ENCODE results near the gene TRMU. TPM values are rescaled to one million over a fixed set of nuclear protein-coding genes. Genes with fewer than 3 reads are reported as not detected.
"Not testable (repeated sequence)": the region's sequence is repeated elsewhere in the genome, so short reads cannot be mapped to it uniquely, and the experiment has no call there.

TRMU gene
- total RNA-seq, 1 donor from 2014 or later, result 61.4 TPM

DNA sequence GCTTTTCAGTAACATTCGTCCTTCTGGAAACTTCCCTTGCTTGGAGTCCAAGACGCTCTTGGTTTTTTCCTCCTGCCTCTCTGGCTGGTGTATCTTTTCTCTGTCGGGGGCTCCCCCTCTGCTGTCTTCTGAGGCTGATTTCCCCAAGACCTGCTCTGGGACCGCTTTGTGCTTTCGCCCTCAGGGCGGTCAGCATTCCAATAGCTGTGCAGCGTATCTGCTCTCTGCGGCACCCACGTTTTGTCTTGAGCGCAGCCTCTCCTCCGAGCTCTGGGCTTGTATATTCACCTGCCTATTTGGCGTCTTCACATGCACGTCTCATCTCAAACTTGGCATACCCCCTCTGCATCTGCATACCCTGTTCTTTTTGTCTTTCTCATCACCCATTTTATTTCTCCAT is 36.4 kb upstream of the TRMU start:
- no peak for DNase-seq (ENCODE audit: low spot score)

DNA sequence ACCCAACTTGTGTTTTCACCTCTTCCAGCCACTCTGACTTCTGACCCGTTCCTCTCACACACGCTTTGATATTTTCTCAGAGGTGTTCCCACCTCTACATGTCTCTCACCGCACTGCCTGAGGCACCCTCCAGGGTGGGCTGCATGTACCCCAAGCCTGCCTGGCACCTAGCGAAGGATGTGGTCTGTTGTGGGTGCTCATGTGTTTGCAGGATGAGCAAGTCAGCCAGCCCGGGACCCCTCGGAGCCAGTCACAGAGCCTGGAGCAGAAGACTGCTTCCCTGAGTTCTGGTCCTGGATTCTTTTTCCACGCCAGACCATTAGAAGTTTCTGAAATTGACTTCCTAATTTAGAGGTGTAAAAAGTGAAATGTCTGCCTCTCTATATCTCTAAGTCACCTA is 35.0 kb upstream of the TRMU start:
- no peak for DNase-seq (ENCODE audit: low spot score)

DNA sequence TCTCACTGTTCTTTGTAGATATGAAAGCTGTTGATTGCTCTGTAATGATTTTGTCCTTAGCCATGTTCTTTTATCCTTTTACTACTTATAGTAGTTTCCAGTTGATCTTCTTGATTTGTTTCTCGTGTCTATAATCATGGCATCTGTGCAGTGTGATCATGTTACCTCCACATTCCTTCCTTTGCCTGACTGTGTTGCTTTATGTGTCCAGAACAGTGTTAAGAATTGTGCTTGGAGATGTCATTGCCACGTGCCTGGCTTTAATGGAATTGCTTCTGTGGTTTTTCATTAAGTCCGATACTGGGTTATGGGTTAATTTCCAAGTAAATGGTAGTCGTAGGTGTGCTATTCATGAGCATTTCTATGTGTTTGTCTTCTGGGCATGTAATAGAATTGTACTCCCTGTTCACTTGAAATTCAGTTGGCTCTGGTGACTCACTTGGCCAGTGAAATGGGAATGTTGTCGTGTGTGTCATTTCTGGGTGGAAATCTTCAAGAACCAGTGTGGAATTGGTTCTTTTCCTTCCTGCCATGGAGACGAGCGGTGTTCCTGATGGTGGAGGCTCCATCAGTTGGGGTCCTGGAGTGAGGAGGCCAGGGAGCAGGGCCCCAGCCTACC is 32.1 kb upstream of the TRMU start:
- no peak for DNase-seq (ENCODE audit: low spot score)

DNA sequence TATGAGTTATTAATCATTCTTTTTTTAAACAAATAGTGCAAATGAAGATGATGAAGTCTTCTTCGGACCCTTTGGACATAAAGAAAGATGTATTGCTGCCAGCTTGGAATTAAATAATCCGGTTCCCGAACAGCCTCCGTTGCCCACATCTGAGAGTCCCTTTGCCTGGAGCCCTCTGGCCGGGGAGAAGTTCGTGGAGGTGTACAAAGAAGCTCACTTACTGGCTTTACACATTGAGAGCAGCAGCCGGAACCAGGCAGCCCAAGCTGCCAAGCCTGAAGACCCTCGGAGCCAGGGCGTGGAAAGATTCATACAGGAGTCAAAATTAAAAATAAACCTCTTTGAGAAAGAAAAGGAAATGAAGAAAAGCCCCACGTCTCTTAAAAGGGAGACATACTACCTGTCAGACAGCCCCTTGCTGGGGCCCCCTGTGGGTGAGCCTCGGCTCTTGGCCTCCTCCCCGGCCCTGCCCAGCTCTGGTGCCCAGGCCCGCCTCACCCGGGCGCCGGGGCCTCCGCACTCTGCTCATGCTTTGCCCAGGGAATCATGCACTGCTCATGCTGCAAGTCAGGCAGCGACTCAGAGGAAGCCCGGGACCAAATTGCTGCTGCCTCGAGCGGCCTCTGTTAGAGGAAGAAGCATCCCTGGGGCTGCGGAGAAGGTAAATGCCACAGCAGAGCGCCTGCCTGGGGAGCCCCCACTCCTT is 27.1 kb upstream of the TRMU start:
- DNase-seq (ENCODE audit: low spot score), result no peak

DNA sequence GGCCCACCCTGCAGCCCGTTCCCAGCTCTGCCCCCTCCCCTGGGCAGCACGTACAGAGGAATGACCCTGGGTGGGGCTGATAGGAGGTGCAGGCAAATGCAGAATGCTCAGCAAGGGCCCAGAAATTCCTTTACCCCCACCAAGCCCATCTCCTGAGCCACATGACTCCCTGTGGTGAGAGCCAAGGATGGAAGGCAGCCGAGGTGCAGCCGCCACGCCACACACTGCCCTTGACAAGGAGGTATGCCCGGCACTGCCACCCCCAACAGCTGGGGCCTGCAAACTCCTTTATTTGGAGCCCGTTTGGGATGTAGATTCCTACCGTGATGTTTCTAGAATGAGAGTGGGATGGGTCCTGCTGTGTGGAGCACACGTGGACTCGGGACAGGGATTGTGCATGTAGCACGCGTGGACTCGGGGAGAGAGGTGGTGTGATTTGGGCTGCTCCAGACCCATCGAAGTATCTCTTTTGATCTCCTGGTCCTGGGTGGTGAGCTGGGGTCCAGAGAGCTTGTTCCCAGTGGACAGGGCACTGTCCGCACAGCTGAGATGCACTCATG is 25.9 kb upstream of the TRMU start:
- DNase-seq (ENCODE audit: low spot score), result no peak

DNA sequence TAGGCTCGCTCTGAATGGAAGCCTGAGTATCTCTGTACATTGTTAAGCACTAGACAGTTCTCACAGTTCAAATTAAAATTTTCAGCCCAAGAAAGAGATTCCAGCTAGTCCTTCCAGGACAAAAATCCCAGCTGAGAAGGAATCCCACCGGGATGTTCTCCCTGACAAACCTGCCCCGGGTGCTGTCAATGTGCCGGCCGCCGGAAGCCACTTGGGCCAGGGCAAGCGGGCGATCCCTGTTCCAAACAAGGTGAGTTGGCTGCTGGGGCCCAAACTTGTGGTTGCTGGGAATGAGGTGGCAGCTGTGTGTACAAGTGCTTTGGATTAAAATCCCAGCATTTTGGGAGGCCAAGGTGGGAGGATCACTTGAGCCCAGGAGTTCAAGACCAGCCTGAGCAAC is 23.5 kb upstream of the TRMU start:
- no peak for DNase-seq (ENCODE audit: low spot score)

DNA sequence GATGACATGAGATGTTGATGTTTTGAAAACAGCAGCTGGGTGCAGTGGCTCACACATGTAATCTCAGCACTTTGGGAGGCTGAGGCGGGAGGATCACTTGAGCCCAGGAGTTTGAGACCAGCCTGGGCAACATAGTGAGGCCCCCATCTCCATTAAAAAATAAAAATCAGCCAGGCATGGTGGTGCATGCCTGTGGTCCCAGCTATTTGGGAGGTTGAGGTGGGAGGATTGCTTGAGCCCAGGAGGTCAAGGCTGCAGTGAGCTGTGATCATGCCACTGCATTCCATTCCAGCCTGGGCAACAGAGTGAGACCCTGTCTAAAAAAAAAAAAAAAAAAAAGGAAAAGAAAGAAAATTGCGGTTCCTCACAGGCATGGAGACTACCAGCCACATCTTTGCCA is 22.7 kb upstream of the TRMU start:
- DNase-seq (ENCODE audit: low spot score), result not testable (repeated sequence)

DNA sequence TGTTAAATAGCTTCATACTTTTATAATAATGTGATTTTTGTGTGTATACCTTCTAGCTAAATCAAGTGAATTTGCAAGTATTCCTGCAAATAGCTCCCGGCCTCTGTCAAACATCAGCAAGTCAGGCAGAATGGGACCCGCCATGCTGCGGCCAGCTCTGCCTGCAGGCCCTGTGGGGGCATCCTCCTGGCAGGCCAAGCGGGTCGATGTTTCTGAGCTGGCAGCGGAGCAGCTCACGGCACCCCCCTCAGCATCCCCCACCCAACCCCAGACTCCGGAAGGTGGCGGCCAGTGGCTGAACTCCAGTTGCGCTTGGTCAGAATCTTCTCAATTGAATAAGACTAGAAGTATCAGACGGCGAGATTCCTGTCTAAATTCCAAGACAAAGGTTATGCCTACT is 19.5 kb upstream of the TRMU start:
- no peak for DNase-seq (ENCODE audit: low spot score)

DNA sequence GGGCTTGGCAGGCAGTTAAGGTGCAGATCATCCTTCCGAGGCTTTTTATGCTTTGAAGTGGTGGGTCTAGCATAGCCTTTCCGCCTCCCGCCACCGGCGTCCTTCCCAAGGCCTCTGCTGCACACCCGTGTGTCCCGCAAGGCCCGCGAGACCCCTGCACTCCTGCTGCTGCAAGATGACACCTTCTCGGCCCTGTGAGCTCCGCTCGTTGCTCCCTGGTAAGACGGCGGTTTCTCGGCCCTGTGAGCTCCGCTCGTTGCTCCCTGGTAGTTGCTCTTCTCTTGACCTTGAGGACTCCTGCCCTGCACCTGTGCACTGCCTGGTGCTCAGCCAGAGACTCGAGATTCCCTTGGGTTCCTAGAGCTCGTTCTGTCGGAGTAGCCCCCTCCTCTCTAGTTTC is 17.9 kb upstream of the TRMU start:
- no peak for DNase-seq (ENCODE audit: low spot score)

DNA sequence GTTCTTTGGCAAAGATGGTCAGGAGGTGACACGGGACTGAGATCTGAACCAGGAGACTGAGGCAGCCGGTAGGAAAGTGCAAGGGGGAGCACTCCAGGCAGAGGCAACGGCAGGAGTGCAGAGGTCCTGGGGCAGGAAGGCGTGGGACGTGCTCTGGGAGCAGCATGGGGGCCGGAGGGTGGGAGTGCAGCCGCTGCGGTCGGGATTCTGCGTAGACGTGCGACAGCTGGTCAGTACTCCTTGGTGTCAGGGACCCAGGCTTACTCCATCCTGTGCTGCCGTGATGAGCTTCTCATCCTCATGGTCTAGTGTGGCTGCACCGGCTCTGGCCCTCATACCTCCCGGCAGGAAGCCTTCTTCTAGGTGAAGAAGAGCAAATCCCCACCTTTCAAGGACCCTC is 16.9 kb upstream of the TRMU start:
- no peak for DNase-seq (ENCODE audit: low spot score)

DNA sequence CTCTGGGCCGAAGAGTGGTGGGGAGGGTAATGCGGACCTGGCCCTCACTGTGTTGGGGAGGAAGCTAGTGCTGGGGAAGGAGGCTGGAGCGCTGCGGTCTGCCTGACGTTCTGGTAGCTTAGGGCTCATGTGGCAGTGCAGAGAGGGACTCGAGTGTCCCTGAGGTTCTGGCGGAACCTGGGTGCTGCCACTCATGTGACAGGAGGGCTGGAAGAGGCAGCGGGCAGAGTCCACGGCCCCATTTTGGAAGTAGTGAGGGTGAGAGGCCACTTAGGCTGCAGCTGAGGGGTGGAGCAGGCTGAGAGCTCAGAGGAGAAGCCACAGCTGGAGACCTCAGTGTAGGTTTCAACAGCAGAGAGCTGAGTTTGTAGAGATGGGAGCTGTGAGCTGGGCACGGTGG is 16.2 kb upstream of the TRMU start:
- no peak for DNase-seq (ENCODE audit: low spot score)

DNA sequence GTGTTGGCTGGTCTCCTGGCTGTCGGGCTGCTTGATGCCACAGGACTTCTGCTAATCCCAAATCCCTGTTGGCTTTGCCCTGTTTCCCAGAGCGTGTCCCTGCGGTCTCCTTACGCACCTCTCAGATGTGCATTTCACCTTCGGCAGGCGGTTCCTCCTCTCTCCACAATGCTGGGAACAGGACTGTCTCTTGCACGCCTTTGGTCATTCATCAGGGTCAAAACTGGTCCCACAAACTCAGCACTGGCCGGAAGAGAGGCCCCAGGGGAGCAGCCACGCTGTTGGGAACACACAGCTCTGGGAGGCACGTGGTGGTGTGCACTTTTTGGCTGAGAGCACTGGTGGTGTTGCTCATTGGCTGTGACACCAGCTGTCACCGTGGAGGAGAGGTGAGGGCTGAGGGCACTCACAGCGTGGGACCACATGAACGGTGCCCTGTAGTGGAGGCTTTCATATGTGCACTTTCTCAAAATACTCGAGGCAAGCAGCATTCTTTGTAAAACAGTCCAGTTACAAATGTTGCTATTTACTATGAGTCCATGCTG is 15.3 kb upstream of the TRMU start:
- DNase-seq (ENCODE audit: low spot score), result no peak

DNA sequence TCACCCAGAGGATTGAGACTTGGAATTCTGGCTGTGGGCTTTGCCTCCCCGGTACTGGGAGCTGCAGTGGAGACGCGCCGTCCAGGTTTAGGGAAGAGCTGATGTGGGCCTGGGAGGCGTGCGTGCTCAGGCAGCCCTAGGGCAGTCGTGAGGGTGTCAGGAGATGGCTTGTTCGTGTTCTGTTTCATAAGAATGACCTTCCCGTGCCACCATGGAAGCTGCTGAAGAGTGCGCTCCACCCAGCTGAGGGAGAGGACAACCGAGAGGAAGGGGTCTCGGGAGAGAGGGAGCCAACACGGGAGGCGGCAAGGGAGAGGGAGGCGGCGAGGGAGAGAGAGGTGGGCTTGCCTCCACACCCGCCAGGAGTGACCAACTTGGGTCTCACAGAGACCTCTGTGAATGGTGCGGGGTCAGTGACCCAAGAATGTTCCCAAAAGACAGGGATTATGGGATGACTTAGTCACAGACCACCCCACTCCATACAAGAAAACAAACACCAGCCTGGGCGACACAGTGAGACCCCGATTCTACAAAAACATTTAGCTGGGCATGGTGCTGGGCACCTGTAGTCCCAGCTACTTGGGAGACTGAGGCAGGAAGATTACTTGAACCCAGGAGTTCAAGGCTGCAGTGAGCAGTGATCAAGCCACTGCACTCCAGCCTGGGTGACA is 14.7 kb upstream of the TRMU start:
- no peak for DNase-seq (ENCODE audit: low spot score)

DNA sequence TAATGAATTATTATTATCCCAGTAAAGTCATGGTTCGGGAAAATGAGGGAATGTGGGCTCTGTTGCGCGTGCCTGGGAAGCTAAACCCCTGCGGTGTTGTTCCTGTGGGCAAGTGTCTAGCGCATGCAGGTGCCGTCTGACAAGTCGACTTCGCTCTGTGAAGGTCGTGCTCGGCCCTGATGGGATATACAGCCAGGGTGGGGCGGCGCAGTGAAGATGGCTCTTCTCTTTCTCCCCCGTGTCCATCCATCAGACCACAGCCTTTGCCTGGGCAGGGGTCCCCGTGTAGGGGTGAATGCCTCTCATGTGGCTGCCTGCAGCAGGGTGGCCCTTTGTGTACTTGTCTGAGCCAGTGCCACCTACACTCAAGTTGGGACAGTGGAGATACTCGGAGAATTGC is 12.8 kb upstream of the TRMU start:
- DNase-seq (ENCODE audit: low spot score), result no peak

DNA sequence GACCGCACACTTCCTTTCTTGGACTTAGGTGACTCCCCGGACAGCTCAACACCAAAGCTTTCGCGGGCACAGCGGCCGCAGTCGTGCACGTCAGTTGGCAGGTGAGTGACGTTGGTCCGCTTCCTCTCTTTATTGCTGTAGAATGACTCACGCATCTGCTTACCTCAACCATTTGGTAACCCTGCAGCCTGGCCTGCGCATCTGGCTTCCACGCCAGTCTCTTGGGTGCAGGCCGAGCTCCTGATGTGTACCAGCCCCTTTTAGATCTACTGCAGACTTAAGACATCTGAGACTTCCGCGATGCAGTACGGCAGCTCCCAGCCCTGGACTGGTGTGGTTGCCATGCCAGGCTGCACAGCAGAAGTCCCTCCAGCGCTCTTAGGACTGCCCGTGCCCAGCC is 12.4 kb upstream of the TRMU start:
- DNase-seq (ENCODE audit: low spot score), result no peak

DNA sequence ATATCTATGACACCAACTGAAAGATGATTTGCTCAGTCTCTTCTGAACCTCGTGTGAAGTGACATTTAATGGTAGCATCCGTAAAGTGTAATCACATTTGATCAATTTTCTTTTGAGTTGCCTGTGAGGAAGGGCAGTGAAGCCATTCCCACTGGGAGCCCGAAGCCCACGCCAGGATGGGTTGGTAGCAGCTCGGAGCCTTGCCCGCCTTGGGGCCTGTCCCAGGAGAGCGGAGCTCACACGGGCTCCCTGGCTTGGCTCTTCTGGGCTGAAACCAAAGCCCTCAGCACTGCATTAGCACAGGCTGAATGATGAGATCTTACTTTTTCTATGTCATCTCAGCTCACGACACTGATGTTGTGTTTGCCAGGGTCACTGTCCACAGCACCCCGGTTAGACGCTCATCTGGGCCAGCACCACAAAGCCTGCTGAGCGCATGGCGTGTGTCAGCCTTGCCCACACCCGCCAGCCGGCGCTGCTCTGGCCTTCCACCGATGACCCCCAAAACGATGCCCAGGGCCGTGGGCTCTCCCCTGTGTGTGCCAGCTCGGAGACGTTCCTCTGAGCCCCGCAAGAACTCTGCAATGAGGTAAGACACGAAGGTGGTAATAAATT is 9.3 kb upstream of the TRMU start:
- no peak for DNase-seq (ENCODE audit: low spot score)

DNA sequence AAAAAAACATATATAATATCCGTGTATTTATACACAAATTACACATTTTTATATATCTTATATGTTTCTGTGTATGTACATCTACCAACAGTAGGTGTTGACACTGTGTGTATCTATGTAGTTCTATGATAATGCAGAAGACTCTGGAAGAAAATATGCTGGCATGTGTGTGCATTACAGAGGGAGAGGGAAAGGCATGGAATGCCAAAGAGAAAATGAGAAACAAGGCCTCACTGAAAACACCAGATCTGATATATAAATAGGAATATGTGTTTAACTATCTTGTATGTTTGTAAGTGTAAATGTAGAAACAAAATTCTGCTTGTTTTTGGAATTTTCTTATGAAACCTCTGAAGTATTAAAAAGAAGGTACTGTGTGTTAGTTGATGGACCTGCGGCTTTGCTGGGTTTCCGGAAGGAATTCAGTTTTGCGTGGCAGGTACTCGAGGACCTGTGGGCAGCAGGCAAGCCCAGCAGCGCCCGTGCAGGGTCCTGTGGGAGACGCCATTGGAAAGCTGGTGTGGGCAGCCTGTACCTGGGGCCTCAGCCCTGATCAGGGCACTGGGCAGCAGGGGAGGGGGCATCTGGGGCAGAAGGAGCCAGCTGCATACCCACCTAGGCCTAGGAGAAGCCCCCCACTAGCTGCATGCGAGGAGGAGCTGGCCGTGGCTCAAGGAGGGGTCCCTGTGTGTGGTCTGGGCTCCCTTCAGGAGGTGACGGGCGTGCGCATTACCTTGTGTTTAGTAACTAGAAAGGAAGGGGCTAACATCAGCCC is 7.6 kb upstream of the TRMU start:
- DNase-seq (ENCODE audit: low spot score), result no peak

DNA sequence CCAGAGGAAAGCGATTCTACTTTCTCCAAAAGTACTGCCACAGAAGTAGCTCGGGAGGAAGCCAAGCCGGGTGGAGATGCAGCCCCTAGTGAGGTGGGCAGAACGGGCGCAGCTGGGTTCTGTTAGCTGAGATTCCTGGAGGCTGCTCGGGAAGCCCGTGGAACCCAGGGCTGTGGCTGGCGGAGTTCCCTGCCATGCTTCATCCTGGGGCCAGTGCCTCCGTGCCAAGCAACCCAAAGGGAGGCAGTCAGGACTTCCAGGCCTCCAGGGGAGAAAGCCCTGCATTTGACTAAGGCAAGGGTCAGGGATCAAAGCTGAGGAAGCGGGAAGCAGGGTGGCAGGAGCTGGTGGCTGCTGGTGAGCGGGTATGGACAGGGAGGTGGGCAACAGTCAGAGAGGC is 6.7 kb upstream of the TRMU start:
- no peak for DNase-seq (ENCODE audit: low spot score)

DNA sequence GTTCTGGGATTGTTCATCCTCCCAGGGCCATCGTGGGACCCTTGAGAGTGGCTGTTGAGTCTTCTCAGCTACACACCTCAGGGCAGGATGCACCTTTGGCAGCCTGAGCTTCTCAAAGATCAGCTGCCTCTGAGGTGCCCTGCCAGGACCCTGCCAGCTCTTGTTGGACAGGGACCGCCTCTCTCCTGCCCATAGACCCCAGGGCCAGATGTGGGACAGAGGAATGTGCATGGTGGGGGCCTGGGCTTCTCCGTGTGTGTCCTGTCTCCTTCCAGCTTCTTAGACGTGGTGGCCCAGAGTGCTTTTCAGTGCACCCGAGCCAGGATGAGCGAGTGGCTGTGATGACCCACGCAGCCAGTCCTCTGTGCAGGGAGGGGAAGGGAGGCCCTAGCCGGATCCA is 5.9 kb upstream of the TRMU start:
- no peak for DNase-seq (ENCODE audit: low spot score)

DNA sequence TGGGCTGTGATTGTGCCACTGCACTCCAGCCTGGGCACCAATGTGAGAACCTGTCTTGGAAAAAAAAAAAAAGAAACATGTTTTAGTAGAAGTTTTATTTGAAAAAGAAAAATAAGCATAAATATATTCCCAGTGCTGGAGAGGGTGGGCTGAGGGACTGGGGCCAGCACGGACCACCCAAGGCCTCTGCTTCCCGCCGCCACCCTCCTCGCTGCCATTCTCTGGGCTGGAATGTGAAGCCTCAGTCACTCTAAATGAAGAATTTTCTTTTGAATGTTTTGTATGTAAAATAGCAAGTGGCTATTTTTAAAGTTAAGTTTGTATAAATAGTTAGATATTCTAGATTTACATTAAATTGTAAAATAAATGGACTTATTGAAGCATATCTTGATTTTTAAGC is 5.1 kb upstream of the TRMU start:
- DNase-seq (ENCODE audit: low spot score), result no peak

DNA sequence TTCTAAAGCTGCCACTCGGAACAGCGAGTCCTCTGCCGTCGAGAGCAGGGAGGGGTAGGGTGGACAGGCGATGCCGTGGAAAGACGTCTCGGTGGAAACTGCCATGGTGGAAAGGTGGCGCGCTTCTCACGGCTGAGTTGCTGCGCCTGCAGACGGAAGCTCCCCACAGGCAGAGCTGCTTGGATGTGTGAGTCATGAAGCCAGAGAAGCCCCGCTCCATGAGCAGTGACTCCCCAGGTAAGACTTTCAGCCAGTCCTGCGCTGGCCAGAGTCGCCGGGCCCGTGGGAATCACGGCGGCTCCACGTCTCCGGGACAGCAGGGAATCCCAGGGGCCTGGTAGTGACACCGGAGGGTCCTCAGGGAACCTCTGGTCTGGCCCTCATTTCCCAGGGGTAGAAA is 4.0 kb upstream of the TRMU start:
- DNase-seq (ENCODE audit: low spot score), result no peak
